Endometrial microvascular endothelial cells (primary cell): Measurements from ENCODE around the gene MGST1. TPM values are rescaled to one million over a fixed set of nuclear protein-coding genes. Genes with fewer than 3 reads are reported as not detected.
"Not testable (repeated sequence)": the region's sequence is repeated elsewhere in the genome, so short reads cannot be mapped to it uniquely, and the experiment has no call there.

Experiments
- in situ Hi-C: cut with HindIII; loops from 2 replicates; pipeline ENCODE4 v1.10.0; 2017; ENCODE audit warnings: low sequenced_read_pairs, low pct_unique_long_range_greater_than_20kb; ENCODE audit errors: inconsistent ontology term
- total RNA-seq: library from RNA; depleted of rRNA; stranded (reverse); fragments of >200 nt; gene quantifications from one replicate; pipeline ENCODE4 v1.2.3, GENCODE V29; 2015; ENCODE audit errors: inconsistent ontology term

The MGST1 gene
- total RNA-seq, 1 donor from 2014 or later, result 34.5 TPM

GRCh38 chr12:16401835-16402234 is 54.4 kb downstream of the MGST1 start:
- in situ Hi-C loops, result not testable (repeated sequence)

DNA sequence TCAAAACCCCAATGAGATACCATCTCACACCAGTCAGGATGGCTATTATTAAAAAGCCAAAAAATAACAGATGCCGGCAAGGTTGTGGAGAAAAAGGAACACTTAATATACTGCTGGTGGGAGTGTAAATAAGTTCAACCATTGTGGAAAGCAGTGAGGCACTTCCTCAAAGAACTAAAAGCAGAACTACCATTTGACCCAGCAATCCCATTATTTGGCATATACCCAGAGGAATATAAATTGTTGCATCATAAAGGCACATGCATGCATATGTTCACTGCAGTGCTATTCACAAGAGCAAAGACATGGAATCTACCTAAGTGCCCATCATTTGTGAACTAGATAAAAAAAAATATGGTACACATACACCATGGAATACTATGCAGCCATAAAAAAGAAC is 59.9 kb downstream of the MGST1 start:
- in situ Hi-C loops, result no loop called here

Other genes starting within 250 kb of the MGST1 start
- gene SLC15A5, start 70.0 kb upstream of the MGST1 start, total RNA-seq, result not detected